GM13976 (cell line): ENCODE results near the gene GATAD2A.
"Not testable (repeated sequence)": the region's sequence is repeated elsewhere in the genome, so short reads cannot be mapped to it uniquely, and the experiment has no call there.

Experiments used
- DNase-seq: peaks from one replicate; pipeline ENCODE4 v3.0.0; 2012; ENCODE audit warnings: low spot score
- CTCF ChIP-seq: IDR thresholded peaks from 2 replicates; pipeline ENCODE4 v1.5.1; 2012; ENCODE audit warnings: borderline replicate concordance, mild to moderate bottlenecking; ENCODE audit not compliant: insufficient read depth; ENCODE audit errors: extremely low read depth, missing control alignments, control extremely low read depth
- in situ Hi-C: fragments of 300-500 bp; cut with MboI; formaldehyde crosslinking; loops from one replicate; pipeline ENCODE4 v1.12.0; 2022; ENCODE audit warnings: low sequenced_read_pairs, mixed read lengths, inconsistent platforms; ENCODE audit not compliant: unreplicated experiment

The GATAD2A gene

GRCh38 chr19:19366434-19367396 is 38.8 kb upstream of the GATAD2A start:
- TF ChIP-seq CTCF = peak; percentile 94
- peak; percentile 84 for DNase-seq
- in situ Hi-C loops = loop anchor here (5.0 to 25.0 kb wide), 2 partner anchors 126 to 271 kb away; partner anchors contain the start of genes GMIP and LPAR2

GRCh38 chr19:19368087-19368486 is 37.4 kb upstream of the GATAD2A start:
- in situ Hi-C loops = loop anchor here (5.0 to 25.0 kb wide), 2 partner anchors 124 to 269 kb away; partner anchors contain the start of genes GMIP and LPAR2
- DNase-seq = no peak
- no peak for TF ChIP-seq CTCF

- in situ Hi-C loops = loop anchor here (25.0 kb wide), 1 partner anchor 266 kb away; the partner anchor contains the start of genes GMIP and LPAR2
- DNase-seq = no peak
- TF ChIP-seq CTCF = no peak
Observed at GRCh38 chr19:19371059-19371458, 34.4 kb upstream of the GATAD2A start.

- peak; percentile 79 for DNase-seq
- no peak for TF ChIP-seq CTCF
- in situ Hi-C loops = loop anchor here (25.0 kb wide), 1 partner anchor 264 kb away; the partner anchor contains the start of genes GMIP and LPAR2
Observed at GRCh38 chr19:19372656-19373416, 32.6 kb upstream of the GATAD2A start.

- TF ChIP-seq CTCF = no peak
- in situ Hi-C loops = no loop called here
- DNase-seq = no peak
Observed at GRCh38 chr19:19379527-19379926, 25.9 kb upstream of the GATAD2A start.

GRCh38 chr19:19380316-19380715 is 25.2 kb upstream of the GATAD2A start:
- in situ Hi-C loops = not testable (repeated sequence)

More at GRCh38 chr19:19380316-19380715, 25.2 kb upstream of the GATAD2A start:
- not testable (repeated sequence) for DNase-seq
